Hepatocyte (in vitro differentiated cells): Measurements from ENCODE around the gene LEKR1. TPM values are rescaled to one million over a fixed set of nuclear protein-coding genes. Genes with fewer than 3 reads are reported as not detected.
"Not testable (repeated sequence)": the region's sequence is repeated elsewhere in the genome, so short reads cannot be mapped to it uniquely, and the experiment has no call there.

Experiments
- DNase-seq: peaks from one replicate; pipeline ENCODE4 v3.0.0-alpha.2; 2016; ENCODE audit warnings: low spot score
- H2AFZ ChIP-seq: fragments of 200-600 bp; sonication (generic); 2 replicates; pipeline ENCODE4 v1.6.0; 2016; ENCODE audit warnings: antibody characterized with exemption, mild to moderate bottlenecking
- H3K27ac ChIP-seq: fragments of 200-600 bp; sonication (generic); 2 replicates; pipeline ENCODE4 v1.5.1; 2016; ENCODE audit warnings: mild to moderate bottlenecking
- H3K27me3 ChIP-seq: fragments of 200-600 bp; sonication (generic); 2 replicates; pipeline ENCODE4 v1.6.1; 2016
- H3K36me3 ChIP-seq: fragments of 200-600 bp; sonication (generic); replicated peaks from 2 replicates; pipeline ENCODE4 v1.5.1; 2016; ENCODE audit warnings: low read depth; ENCODE audit not compliant: insufficient read depth
- H3K4me1 ChIP-seq: fragments of 200-600 bp; sonication (generic); 2 replicates; pipeline ENCODE4 v1.5.1; 2016; ENCODE audit warnings: mild to moderate bottlenecking, moderate library complexity; ENCODE audit not compliant: insufficient read depth
- H3K4me2 ChIP-seq: fragments of 200-600 bp; sonication (generic); 2 replicates; pipeline ENCODE4 v1.6.0; 2016
- H3K4me3 ChIP-seq: fragments of 200-600 bp; sonication (generic); 2 replicates; pipeline ENCODE4 v1.5.1; 2016; ENCODE audit warnings: mild to moderate bottlenecking
- H3K79me2 ChIP-seq: fragments of 200-600 bp; sonication (generic); 2 replicates; pipeline ENCODE4 v1.6.0; 2017; ENCODE audit warnings: mild to moderate bottlenecking
- H3K9me2 ChIP-seq: fragments of 200-600 bp; sonication (generic); replicated peaks from 2 replicates; pipeline ENCODE4 v1.6.0; 2017; ENCODE audit warnings: mild to moderate bottlenecking; ENCODE audit not compliant: insufficient read depth
- H3K9me3 ChIP-seq: fragments of 200-600 bp; sonication (generic); 2 replicates; pipeline ENCODE4 v1.5.1; 2016; ENCODE audit warnings: low read depth, mild to moderate bottlenecking
- H4K20me1 ChIP-seq: fragments of 200-600 bp; sonication (generic); 2 replicates; pipeline ENCODE4 v1.6.0; 2016; ENCODE audit warnings: mild to moderate bottlenecking; ENCODE audit not compliant: insufficient read depth, poor library complexity, severe bottlenecking
- CTCF ChIP-seq: fragments of 200-600 bp; sonication (generic); IDR thresholded peaks from 2 replicates; pipeline ENCODE4 v1.5.1; 2016; ENCODE audit warnings: antibody characterized with exemption, mild to moderate bottlenecking; ENCODE audit not compliant: poor library complexity
- EZH2 ChIP-seq: fragments of 200-600 bp; sonication (generic); IDR thresholded peaks from 2 replicates; pipeline ENCODE4 v1.6.1; 2016; ENCODE audit warnings: antibody characterized with exemption, mild to moderate bottlenecking, borderline replicate concordance
- EZH2phosphoT487 ChIP-seq: fragments of 200-600 bp; sonication (generic); IDR thresholded peaks from one replicate; pipeline ENCODE4 v1.6.1; 2018; ENCODE audit warnings: antibody characterized with exemption, mild to moderate bottlenecking, low read depth, moderate library complexity; ENCODE audit not compliant: unreplicated experiment, severe bottlenecking
- WGBS: methylation state at CpG from one replicate; pipeline ENCODE4 v1.1.6; 2016; ENCODE audit warnings: low lambda C conversion rate; ENCODE audit errors: missing lambda C conversion rate; 5-methylcytosine and 5-hydroxymethylcytosine counted together
- polyA plus RNA-seq: library from polyadenylated mRNA; unstranded; fragments of >200 nt; fragmentation: Nextera tagmentation; extraction: Ambion mirVana; gene quantifications from 2 replicates; pipeline ENCODE4 v1.2.1, GENCODE V29; 2016
- total RNA-seq: library from RNA; depleted of rRNA; stranded (reverse); fragments of >200 nt; gene quantifications from 2 replicates; pipeline ENCODE4 v1.2.3, GENCODE V29; 2014

LEKR1 gene
- total and polyA plus RNA-seq, 2 experiments from 2014 or later, result 1.1 to 2.1 TPM

DNA sequence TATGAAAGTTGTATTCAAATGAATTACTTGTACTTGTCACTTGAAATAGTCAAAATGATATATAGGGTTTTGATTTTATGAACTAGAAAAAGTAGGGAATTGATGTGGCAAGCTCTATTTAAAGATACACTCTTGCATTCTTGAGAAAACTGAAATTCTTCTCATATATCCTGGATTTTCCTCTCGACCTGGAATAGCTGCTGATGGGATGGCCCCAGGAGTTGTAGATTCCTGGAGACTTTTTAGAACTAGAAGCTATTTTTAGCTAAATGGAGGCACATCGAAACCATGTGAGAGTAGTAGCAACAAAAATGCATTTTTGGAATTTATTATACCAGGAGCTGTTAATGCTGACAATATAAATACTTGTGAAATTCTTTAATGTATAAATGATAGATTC lies 125.9 kb downstream of the LEKR1 start:
- H3K4me2 ChIP-seq, result no peak overlapping the region
- H3K36me3 ChIP-seq, result no peaks in the 10 kb centered on the region
- no peak for DNase-seq
- H3K9me3 ChIP-seq, result no peaks in the 10 kb centered on the region
- no peak overlapping the region for H3K4me3 ChIP-seq
- H3K27ac ChIP-seq, result no peak overlapping the region
- H3K4me1 ChIP-seq, result no peaks in the 10 kb centered on the region
- no peaks in the 10 kb centered on the region for H4K20me1 ChIP-seq
- H2AFZ ChIP-seq, result no peak overlapping the region
- TF ChIP-seq EZH2, result no peak
- TF ChIP-seq CTCF, result no peak
- WGBS, result 68% methylated on average over 2 of the region's 2 CpGs
- H3K79me2 ChIP-seq, result no peaks in the 10 kb centered on the region
- H3K27me3 ChIP-seq, result no peaks in the 10 kb centered on the region
- H3K9me2 ChIP-seq, result no peaks in the 10 kb centered on the region

DNA sequence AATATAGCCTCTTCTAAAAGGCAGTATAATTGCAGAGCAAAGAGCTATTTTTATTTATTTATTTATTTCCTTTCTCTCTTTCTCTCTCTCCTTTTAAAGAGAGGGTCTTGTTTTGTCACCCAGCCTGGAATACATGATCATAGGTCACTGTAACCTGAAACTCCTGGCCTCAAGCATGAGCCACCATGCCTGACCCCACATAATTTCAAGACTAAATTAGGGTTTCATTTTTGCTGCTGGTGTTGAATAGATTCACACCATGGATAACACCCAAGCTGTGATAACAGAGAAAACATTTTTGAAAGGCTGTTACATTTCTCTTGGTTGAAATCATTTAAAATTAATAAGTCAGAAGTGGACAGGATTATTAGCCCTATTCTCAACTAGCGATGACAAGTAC lies 131.6 kb downstream of the LEKR1 start:
- Histone ChIP-seq H3K36me3 (no peaks in the 10 kb centered on the region), H3K4me1 (no peaks in the 10 kb centered on the region), H3K27me3 (no peaks in the 10 kb centered on the region), H2AFZ (no peak overlapping the region), H3K4me2 (no peak overlapping the region), H3K27ac (no peak overlapping the region), H3K79me2 (no peaks in the 10 kb centered on the region), H3K4me3 (no peak overlapping the region), H3K9me3 (no peaks in the 10 kb centered on the region), H3K9me2 (no peaks in the 10 kb centered on the region), H4K20me1 (no peaks in the 10 kb centered on the region)
- 100% methylated on average over 1 of the region's 1 CpG for WGBS
- no peak for TF ChIP-seq EZH2phosphoT487
- no peak for TF ChIP-seq EZH2
- TF ChIP-seq CTCF, result no peak
- no peak for DNase-seq

GRCh38 chr3:156963096-156963495 lies 136.9 kb downstream of the LEKR1 start:
- no peaks in the 10 kb centered on the region for H3K9me2 ChIP-seq
- no peak overlapping the region for H3K27ac ChIP-seq
- H3K27me3 ChIP-seq, result no peaks in the 10 kb centered on the region
- H3K4me3 ChIP-seq, result no peak overlapping the region
- no peak for DNase-seq
- no peaks in the 10 kb centered on the region for H3K36me3 ChIP-seq
- no peaks in the 10 kb centered on the region for H4K20me1 ChIP-seq
- H3K4me1 ChIP-seq, result no peaks in the 10 kb centered on the region
- TF ChIP-seq EZH2phosphoT487, result no peak
- no peak for TF ChIP-seq CTCF
- no peaks in the 10 kb centered on the region for H3K79me2 ChIP-seq
- no peak overlapping the region for H2AFZ ChIP-seq
- H3K4me2 ChIP-seq, result no peak overlapping the region
- 63% methylated on average over 3 of the region's 3 CpGs for WGBS
- no peaks in the 10 kb centered on the region for H3K9me3 ChIP-seq

DNA sequence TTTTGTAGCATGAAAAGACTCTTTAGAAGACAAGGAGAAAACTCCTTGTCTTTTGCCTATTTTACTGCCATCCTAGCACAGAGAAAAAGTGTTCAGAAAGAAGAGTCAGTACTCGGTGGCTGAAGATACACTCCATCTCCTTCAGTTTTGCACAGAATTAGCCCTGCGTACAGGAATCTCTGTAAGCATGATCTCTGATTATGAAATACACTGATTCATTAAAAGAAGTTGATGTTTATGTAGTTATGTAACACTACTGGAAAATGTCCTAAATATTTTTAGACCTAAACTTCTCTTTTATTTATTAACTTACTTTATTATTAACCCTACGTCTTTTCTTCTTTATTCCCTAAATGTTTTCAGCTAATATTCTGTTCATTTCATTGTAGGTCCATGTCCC lies 138.4 kb downstream of the LEKR1 start:
- TF ChIP-seq CTCF, result no peak
- TF ChIP-seq EZH2phosphoT487, result no peak
- no peak for TF ChIP-seq EZH2
- H3K4me2 ChIP-seq, result no peak overlapping the region
- no peaks in the 10 kb centered on the region for H3K27me3 ChIP-seq
- no peaks in the 10 kb centered on the region for H3K79me2 ChIP-seq
- DNase-seq, result no peak
- H3K9me3 ChIP-seq, result no peaks in the 10 kb centered on the region
- H3K36me3 ChIP-seq, result no peaks in the 10 kb centered on the region
- 89% methylated on average over 3 of the region's 3 CpGs for WGBS
- H3K27ac ChIP-seq, result no peak overlapping the region
- H4K20me1 ChIP-seq, result no peaks in the 10 kb centered on the region
- H2AFZ ChIP-seq, result no peak overlapping the region
- no peaks in the 10 kb centered on the region for H3K4me1 ChIP-seq
- no peaks in the 10 kb centered on the region for H3K9me2 ChIP-seq
- no peak overlapping the region for H3K4me3 ChIP-seq

DNA sequence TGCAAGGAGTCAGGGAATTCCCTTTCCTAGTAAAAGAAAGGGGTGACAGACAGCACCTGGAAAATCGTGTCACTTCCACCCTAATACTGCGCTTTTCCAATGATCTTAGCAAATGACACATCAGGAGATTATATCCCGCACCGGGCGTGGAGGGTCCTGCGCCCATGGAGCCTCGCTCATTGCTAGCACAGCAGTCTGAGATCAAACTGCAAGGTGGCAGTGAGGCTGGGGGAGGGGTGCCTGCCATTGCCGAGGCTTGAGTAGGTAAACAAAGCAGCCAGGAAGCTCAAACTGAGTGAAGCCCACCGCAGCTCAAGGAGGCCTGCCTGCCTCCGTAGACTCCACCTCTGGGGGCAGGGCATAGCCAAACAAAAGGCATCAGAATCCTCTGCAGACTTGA lies 140.2 kb downstream of the LEKR1 start:
- not testable (repeated sequence) for H3K4me1 ChIP-seq, H3K27ac ChIP-seq, H4K20me1 ChIP-seq, H3K4me3 ChIP-seq, H3K9me3 ChIP-seq, H3K4me2 ChIP-seq, H2AFZ ChIP-seq, H3K27me3 ChIP-seq, H3K79me2 ChIP-seq, DNase-seq, H3K36me3 ChIP-seq, H3K9me2 ChIP-seq
- WGBS, result 91% methylated on average over 10 of the region's 10 CpGs
